ENCODE data around the gene MINDY4. TPM values are rescaled to one million over a fixed set of nuclear protein-coding genes. Genes with fewer than 3 reads are reported as not detected.

The MINDY4 gene
- total RNA-seq, 1 donor from 2014 or later = 4.1 TPM

GRCh38 chr7:30843741-30844482, 72.7 kb downstream of the MINDY4 start:
- no peaks in the 10 kb centered on the region for H3K9me3 ChIP-seq (ENCODE audit: insufficient read depth, low read depth, low read length)
- Mint-ChIP-seq H3K4me1 (ENCODE audit: low read depth, unreplicated experiment) (peaks cover 13% of the 10 kb centered on the region), H3K27me3 (ENCODE audit: low read depth, unreplicated experiment) (peaks cover 9% of the 10 kb centered on the region), H3K4me3 (ENCODE audit: unreplicated experiment) (no peak overlapping the region), H3K36me3 (ENCODE audit: low read depth, unreplicated experiment) (peaks cover 12% of the 10 kb centered on the region), H3K9me3 (ENCODE audit: unreplicated experiment) (no peaks in the 10 kb centered on the region), H3K27ac (ENCODE audit: unreplicated experiment) (no peak overlapping the region)
- FAIRE-seq (no peak), DNase-seq (ENCODE audit: low read depth) (no peak)
- H2AFZ ChIP-seq (ENCODE audit: low read depth, low read length) = no peak overlapping the region
- H4K20me1 ChIP-seq (ENCODE audit: insufficient read depth, low read length) = no peaks in the 10 kb centered on the region
- H3K9ac ChIP-seq (ENCODE audit: low read length) = no peak overlapping the region
- no peaks in the 10 kb centered on the region for H3K36me3 ChIP-seq (ENCODE audit: insufficient read depth, low read length)
- no peak overlapping the region for H3K4me3 ChIP-seq (ENCODE audit: insufficient read depth, low read depth, low read length)
- no peaks in the 10 kb centered on the region for H3K27me3 ChIP-seq (ENCODE audit: insufficient read depth, low read length)
- H3K27ac ChIP-seq (ENCODE audit: low read depth, low read length) = no peak overlapping the region
- no peaks in the 10 kb centered on the region for H3K4me1 ChIP-seq (ENCODE audit: insufficient read depth, low read length)
- no peaks in the 10 kb centered on the region for H3K79me2 ChIP-seq (ENCODE audit: insufficient read depth, low read length)
- no peak overlapping the region for H3K4me2 ChIP-seq (ENCODE audit: low read length)
- TF ChIP-seq EZH2 (IDR thresholded peaks at IDR 0.05; ENCODE audit: insufficient read depth, low read length) = no peak
- TF ChIP-seq CTCF (IDR thresholded peaks at IDR 0.05; ENCODE audit: insufficient read depth, low read depth, low read length) = no peak

GRCh38 chr7:30844483-30844874, 73.3 kb downstream of the MINDY4 start:
- no peaks in the 10 kb centered on the region for H3K79me2 ChIP-seq (ENCODE audit: insufficient read depth, low read length)
- H3K27ac Mint-ChIP-seq (ENCODE audit: unreplicated experiment) = no peak overlapping the region
- peaks cover 8% of the 10 kb centered on the region for H3K36me3 Mint-ChIP-seq (ENCODE audit: low read depth, unreplicated experiment)

More at GRCh38 chr7:30844483-30844874, 73.3 kb downstream of the MINDY4 start:
- no peak overlapping the region for H2AFZ ChIP-seq (ENCODE audit: low read depth, low read length)
- H3K27ac ChIP-seq (ENCODE audit: low read depth, low read length) = no peak overlapping the region
- DNase-seq (ENCODE audit: low read depth) (no peak), FAIRE-seq (no peak)
- H3K9me3 Mint-ChIP-seq (ENCODE audit: unreplicated experiment) = peaks cover under 1% of the 10 kb centered on the region
- H3K4me1 ChIP-seq (ENCODE audit: insufficient read depth, low read length) = no peaks in the 10 kb centered on the region
- no peaks in the 10 kb centered on the region for H3K27me3 ChIP-seq (ENCODE audit: insufficient read depth, low read length)
- peaks cover 7% of the 10 kb centered on the region for H3K27me3 Mint-ChIP-seq (ENCODE audit: low read depth, unreplicated experiment)
- peaks cover 13% of the 10 kb centered on the region for H3K4me1 Mint-ChIP-seq (ENCODE audit: low read depth, unreplicated experiment)
- H3K4me3 ChIP-seq (ENCODE audit: insufficient read depth, low read depth, low read length) = no peak overlapping the region
- no peak overlapping the region for H3K9ac ChIP-seq (ENCODE audit: low read length)
- H3K9me3 ChIP-seq (ENCODE audit: insufficient read depth, low read depth, low read length) = no peaks in the 10 kb centered on the region
- no peak overlapping the region for H3K4me3 Mint-ChIP-seq (ENCODE audit: unreplicated experiment)
- H4K20me1 ChIP-seq (ENCODE audit: insufficient read depth, low read length) = no peaks in the 10 kb centered on the region
- H3K4me2 ChIP-seq (ENCODE audit: low read length) = no peak overlapping the region
- H3K36me3 ChIP-seq (ENCODE audit: insufficient read depth, low read length) = no peaks in the 10 kb centered on the region
- no peak for TF ChIP-seq EZH2 (IDR thresholded peaks at IDR 0.05; ENCODE audit: insufficient read depth, low read length)
- no peak for TF ChIP-seq CTCF (IDR thresholded peaks at IDR 0.05; ENCODE audit: insufficient read depth, low read depth, low read length)
